GM06990 (cell line): ENCODE measurements around the gene B9D1.

Experiments
- DNase-seq: peaks from one replicate; pipeline ENCODE4 v3.0.0-alpha.2; 2011; ENCODE audit not compliant: insufficient read length; ENCODE audit errors: extremely low read depth
- H3K27me3 ChIP-seq: replicated peaks from 2 replicates; pipeline ENCODE4 v1.6.0; 2011; ENCODE audit warnings: low read length; ENCODE audit not compliant: control insufficient read depth, insufficient read depth
- H3K36me3 ChIP-seq: 2 replicates; pipeline ENCODE4 v1.5.1; 2011; ENCODE audit warnings: low read length; ENCODE audit not compliant: control insufficient read depth, insufficient read depth
- H3K4me3 ChIP-seq: replicated peaks from 2 replicates; pipeline ENCODE4 v1.5.1; 2011; ENCODE audit warnings: low read depth, mild to moderate bottlenecking, control low read depth, low read length
- CTCF ChIP-seq: IDR thresholded peaks from 2 replicates; pipeline ENCODE4 v1.5.1; 2011; ENCODE audit warnings: low read length, control low read depth, mild to moderate bottlenecking, inconsistent platforms; ENCODE audit not compliant: insufficient read depth, poor library complexity, severe bottlenecking

Gene B9D1

GRCh38 chr17:19313066-19313745, 49.3 kb downstream of the B9D1 start:
- no peak for TF ChIP-seq CTCF
- no peaks in the 10 kb centered on the region; the same call in 1 of the 2 replicates for H3K27me3 ChIP-seq
- H3K4me3 ChIP-seq: no peak overlapping the region
- H3K36me3 ChIP-seq: no peaks in the 10 kb centered on the region; the same call in none of the 2 replicates
- DNase-seq: no peak

GRCh38 chr17:19312406-19312805, 50.1 kb downstream of the B9D1 start:
- TF ChIP-seq CTCF: no peak
- no peaks in the 10 kb centered on the region; the same call in 1 of the 2 replicates for H3K27me3 ChIP-seq
- no peak overlapping the region for H3K4me3 ChIP-seq
- no peaks in the 10 kb centered on the region; the same call in none of the 2 replicates for H3K36me3 ChIP-seq
- DNase-seq: no peak

- no peak for DNase-seq
- TF ChIP-seq CTCF: no peak
- no peaks in the 10 kb centered on the region; the same call in none of the 2 replicates for H3K36me3 ChIP-seq
- H3K4me3 ChIP-seq: no peak overlapping the region
- H3K27me3 ChIP-seq: no peaks in the 10 kb centered on the region; the same call in 1 of the 2 replicates
Observed at GRCh38 chr17:19311421-19312215, 50.9 kb downstream of the B9D1 start.

- TF ChIP-seq CTCF: no peak
- H3K27me3 ChIP-seq: no peaks in the 10 kb centered on the region; the same call in 1 of the 2 replicates
- H3K4me3 ChIP-seq: no peak overlapping the region
- H3K36me3 ChIP-seq: no peaks in the 10 kb centered on the region; the same call in none of the 2 replicates
- DNase-seq: no peak
Observed at GRCh38 chr17:19311016-19311415, 51.5 kb downstream of the B9D1 start.

GRCh38 chr17:19310151-19310550, 52.4 kb downstream of the B9D1 start:
- no peak overlapping the region for H3K4me3 ChIP-seq
- DNase-seq: no peak
- H3K27me3 ChIP-seq: no peaks in the 10 kb centered on the region; the same call in 1 of the 2 replicates
- no peaks in the 10 kb centered on the region; the same call in none of the 2 replicates for H3K36me3 ChIP-seq
- TF ChIP-seq CTCF: no peak
